NCI-H526 (cell line): ENCODE measurements around the gene TRAPPC2.

Experiments
- DNase-seq, 2 experiments: peaks; one replicate each; lab custom pipeline; 2025; lab: John Stamatoyannopoulos, UW

Gene TRAPPC2

DNA sequence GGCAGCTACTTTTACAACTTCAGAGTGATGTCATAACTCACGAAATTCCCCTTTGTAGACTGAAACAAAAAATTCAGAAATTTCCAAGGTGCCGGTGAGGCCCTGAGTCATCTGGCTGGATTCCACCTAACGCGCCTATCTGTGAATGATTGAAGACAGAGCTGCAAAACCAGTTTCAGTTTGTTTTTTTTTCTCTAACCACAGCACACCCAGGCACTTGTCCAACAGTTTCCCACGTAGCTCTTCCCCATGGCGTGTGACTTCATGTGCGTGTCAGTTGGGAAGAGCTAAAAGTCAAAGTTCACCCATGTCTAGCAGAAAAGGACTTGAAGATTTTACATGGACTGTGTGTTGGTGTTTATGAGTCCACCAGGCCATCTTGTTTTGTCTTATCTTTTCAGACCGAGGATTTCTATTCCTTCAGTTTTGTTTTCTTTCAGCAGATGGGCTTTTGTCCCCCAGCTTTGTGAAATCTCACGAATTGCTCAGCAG, 65.1 kb downstream of the TRAPPC2 start:
- DNase-seq: peak in 1 of 2 experiments; percentile 47

DNA sequence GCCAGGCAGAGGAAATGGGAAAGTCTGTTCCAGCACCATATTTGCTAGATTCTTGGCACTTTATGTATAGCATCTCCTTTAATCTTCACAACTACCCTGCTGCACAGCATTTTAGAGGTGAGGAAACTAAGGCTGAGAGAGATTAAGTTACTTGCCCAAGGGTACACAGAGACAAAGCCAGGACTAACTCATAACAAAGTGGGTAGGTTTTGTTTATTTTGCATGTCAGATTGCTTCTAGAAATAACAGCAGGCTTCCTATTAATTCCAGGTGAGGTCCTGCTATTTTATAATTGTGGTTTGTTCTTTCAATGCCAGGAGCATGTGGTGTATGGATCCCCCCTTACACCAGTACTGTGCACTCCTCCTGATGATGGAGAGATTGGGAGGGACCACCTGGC, 66.5 kb downstream of the TRAPPC2 start:
- DNase-seq: no peak

DNA sequence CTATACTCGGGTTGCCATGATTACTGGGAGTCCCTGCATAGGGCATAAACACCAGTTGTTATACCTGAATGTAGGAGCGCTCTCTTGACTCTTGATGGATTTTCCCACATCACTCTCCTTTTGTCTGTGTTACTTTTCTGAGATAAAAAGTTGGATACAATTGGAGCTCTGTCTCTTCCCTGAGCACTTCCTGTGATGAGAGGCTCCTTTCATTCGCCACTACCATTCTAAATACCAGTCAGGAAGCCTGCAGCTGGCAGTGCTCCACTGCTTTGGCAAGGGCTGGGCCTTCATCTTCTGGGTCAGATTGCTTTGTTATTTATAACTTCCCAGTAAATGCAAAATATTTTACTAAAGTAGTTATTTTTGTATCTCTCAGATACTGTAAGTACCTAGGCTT, 67.6 kb downstream of the TRAPPC2 start:
- DNase-seq: no peak

DNA sequence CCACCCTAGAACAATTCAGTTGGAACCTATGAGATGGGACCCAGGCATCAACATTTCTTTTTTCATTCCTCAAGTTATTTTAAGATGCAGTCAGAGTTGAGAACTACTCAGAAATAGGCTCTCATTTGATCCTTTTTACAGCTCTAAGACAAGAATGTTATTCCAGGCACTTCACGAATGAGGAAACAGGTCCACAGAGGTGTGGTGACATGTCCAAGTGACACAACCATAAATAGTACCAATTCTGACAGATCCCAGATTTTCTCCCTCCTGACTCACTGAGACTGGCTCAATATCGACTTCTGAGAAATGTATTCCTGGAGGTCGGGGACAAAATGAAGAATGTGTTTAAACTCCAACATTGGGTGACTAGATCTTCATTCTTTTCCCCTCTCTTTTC, 70.4 kb downstream of the TRAPPC2 start:
- DNase-seq: no peak

DNA sequence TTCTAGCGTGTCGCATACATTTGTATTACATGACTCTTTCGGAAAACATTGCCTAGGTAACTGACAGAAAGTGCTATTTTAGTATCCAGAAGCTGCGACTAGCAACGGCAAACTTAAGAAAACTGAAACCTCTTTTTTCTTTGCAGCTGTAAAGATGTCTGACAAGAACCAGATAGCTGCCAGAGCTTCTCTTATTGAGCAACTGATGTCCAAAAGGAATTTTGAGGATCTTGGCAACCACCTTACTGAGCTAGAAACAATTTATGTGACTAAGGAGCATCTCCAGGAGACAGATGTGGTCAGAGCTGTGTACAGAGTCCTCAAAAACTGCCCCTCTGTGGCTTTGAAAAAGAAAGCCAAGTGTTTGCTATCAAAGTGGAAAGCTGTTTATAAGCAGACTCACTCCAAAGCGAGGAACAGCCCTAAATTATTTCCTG, 72.0 kb downstream of the TRAPPC2 start:
- DNase-seq: no peak
